K562 (cell line): Measurements from ENCODE around the gene SPEM2. TPM values are rescaled to one million over a fixed set of nuclear protein-coding genes. Genes with fewer than 3 reads are reported as not detected.

Experiments
- ASH1L ChIP-seq: fragments of 450-650 bp; IDR thresholded peaks from 2 replicates; pipeline ENCODE4 v1.6.1; 2018; ENCODE audit warnings: borderline replicate concordance, mild to moderate bottlenecking, low read depth; ENCODE audit not compliant: partially characterized antibody
- CREM ChIP-seq: IDR thresholded peaks from 2 replicates; pipeline ENCODE4 v1.6.1; 2014; ENCODE audit warnings: antibody characterized with exemption, low read depth
- GTF2A2 ChIP-seq: IDR thresholded peaks from 2 replicates; pipeline ENCODE4 v1.6.1; 2016; ENCODE audit warnings: mild to moderate bottlenecking, missing genetic modification characterization, missing compliant biosample characterization
- HDGF ChIP-seq: fragments of 450-650 bp; IDR thresholded peaks from 2 replicates; pipeline ENCODE4 v1.6.1; 2016
- PTBP1 ChIP-seq: fragments of 200-400 bp; formaldehyde crosslinking; IDR thresholded peaks from 2 replicates; pipeline ENCODE4 v1.6.1; 2017; ENCODE audit warnings: low read depth, low read length
- TBP ChIP-seq: optimal IDR thresholded peaks from 2 replicates; pipeline ENCODE3; 2011; ENCODE audit warnings: low read depth, low read length, improper control_type of control experiment
- ZBTB7A ChIP-seq: IDR thresholded peaks from 2 replicates; pipeline ENCODE4 v1.6.1; 2011; ENCODE audit warnings: low read depth, mild to moderate bottlenecking, low read length, moderate library complexity, borderline replicate concordance; ENCODE audit not compliant: control insufficient read depth
- ZC3H8 ChIP-seq: fragments of 450-650 bp; IDR thresholded peaks from 2 replicates; pipeline ENCODE4 v1.6.1; 2017
- ZFP30 ChIP-seq: fragments of 250-450 bp; sonication (Bioruptor Pico); IDR thresholded peaks from 2 replicates; pipeline ENCODE4 v1.8.0; 2022; ENCODE audit warnings: moderate library complexity, mild to moderate bottlenecking, inconsistent platforms, borderline replicate concordance
- ZNF445 ChIP-seq: fragments of 250-450 bp; sonication (Bioruptor Pico); IDR thresholded peaks from 2 replicates; pipeline ENCODE4 v1.4.0; 2020; ENCODE audit warnings: low read depth, mild to moderate bottlenecking, moderate library complexity
- polyA plus RNA-seq, 8 experiments: library from polyadenylated mRNA; depleted of rRNA in 4 of 8; stranded (reverse) in 5 of 8; unstranded in 3 of 8; fragments of >200 nt; fragmentation: Nextera tagmentation in 2 of 8; fragmentation: Illumina TruSeq in 1 of 8; extraction: Ambion mirVana in 2 of 8; extraction: Trizol in 1 of 8; gene quantifications; 2 replicates each; pipeline versions ENCODE4 v1.2.1 to v1.2.3, GENCODE V29; 2011 to 2014; ENCODE audit warnings: inconsistent platforms in 1 of 8, missing spikeins in 1 of 8
- total RNA-seq, 7 experiments: library from RNA; depleted of rRNA in 6 of 7; stranded (reverse); fragments of >200 nt in 6 of 7; fragmentation: Illumina TruSeq in 2 of 7; extraction: Trizol in 2 of 7; gene quantifications; 2 replicates each; pipeline versions ENCODE4 v1.2.1 to v1.2.3, GENCODE V29; 2011 to 2021; ENCODE audit warnings: low replicate concordance in 1 of 7
- TF ChIP-seq, protein P1 (sequence below): sonication (generic); formaldehyde crosslinking; IDR thresholded peaks from 2 replicates; pipeline ENCODE4 v1.8.1; 2023; ENCODE audit warnings: mild to moderate bottlenecking, missing genetic modification reagents

Gene SPEM2
- total and polyA plus RNA-seq, 9 of the 15 experiments (the other 6 are each of a cell fraction or from before 2014, with no cell fraction given), result not detected

- TF ChIP-seq TBP (no peak), HDGF (no peak), PTBP1 (no peak), ZFP30 (CRISPR knock-in tag) (no peak), ZC3H8 (no peak), ZNF445 (CRISPR knock-in tag) (no peak), CREM (no peak), ASH1L (no peak), ZBTB7A (no peak), GTF2A2 (tag) (no peak)
- TF ChIP-seq, protein P1, sequence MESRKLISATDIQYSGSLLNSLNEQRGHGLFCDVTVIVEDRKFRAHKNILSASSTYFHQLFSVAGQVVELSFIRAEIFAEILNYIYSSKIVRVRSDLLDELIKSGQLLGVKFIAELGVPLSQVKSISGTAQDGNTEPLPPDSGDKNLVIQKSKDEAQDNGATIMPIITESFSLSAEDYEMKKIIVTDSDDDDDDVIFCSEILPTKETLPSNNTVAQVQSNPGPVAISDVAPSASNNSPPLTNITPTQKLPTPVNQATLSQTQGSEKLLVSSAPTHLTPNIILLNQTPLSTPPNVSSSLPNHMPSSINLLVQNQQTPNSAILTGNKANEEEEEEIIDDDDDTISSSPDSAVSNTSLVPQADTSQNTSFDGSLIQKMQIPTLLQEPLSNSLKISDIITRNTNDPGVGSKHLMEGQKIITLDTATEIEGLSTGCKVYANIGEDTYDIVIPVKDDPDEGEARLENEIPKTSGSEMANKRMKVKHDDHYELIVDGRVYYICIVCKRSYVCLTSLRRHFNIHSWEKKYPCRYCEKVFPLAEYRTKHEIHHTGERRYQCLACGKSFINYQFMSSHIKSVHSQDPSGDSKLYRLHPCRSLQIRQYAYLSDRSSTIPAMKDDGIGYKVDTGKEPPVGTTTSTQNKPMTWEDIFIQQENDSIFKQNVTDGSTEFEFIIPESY (CRISPR knock-in tag), result peak; percentile 32; the same call in 1 of the 2 replicates
Measured at GRCh38 chr17:7437950-7438614, 12.7 kb downstream of the SPEM2 start (continued).
